NCI-H2107 treated with DMSO at 0.1 percent for 48 hours (cell line): ENCODE results near the gene CDKL2.
"Not testable (repeated sequence)": the region's sequence is repeated elsewhere in the genome, so short reads cannot be mapped to it uniquely, and the experiment has no call there.

Source experiments
- DNase-seq: peaks from one replicate; lab custom pipeline; 2025; ENCODE audit not compliant: unreplicated experiment; lab: John Stamatoyannopoulos, UW

Gene CDKL2

GRCh38 chr4:75555294-75556164 lies 74.8 kb downstream of the CDKL2 start, which contains the start of gene ODAPH:
ODAPH (plus strand) TSS chr4:75556066; CDS start chr4:75556083, 17 bp downstream.
- DNase-seq: no peak

GRCh38 chr4:75552452-75552851 lies 77.9 kb downstream of the CDKL2 start:
- DNase-seq: no peak

GRCh38 chr4:75549019-75549418 lies 81.3 kb downstream of the CDKL2 start:
- DNase-seq: no peak

- DNase-seq: no peak
Measured at GRCh38 chr4:75547647-75548387, 82.5 kb downstream of the CDKL2 start.

GRCh38 chr4:75545526-75545925 lies 84.8 kb downstream of the CDKL2 start:
- DNase-seq: no peak

- DNase-seq: no peak
Measured at GRCh38 chr4:75544870-75545269, 85.5 kb downstream of the CDKL2 start.

GRCh38 chr4:75544220-75544619 lies 86.1 kb downstream of the CDKL2 start:
- not testable (repeated sequence) for DNase-seq

- no peak for DNase-seq
Measured at GRCh38 chr4:75542824-75543223, 87.5 kb downstream of the CDKL2 start.

GRCh38 chr4:75537308-75537707 lies 93.0 kb downstream of the CDKL2 start:
- DNase-seq: not testable (repeated sequence)

GRCh38 chr4:75533926-75534325 lies 96.4 kb downstream of the CDKL2 start:
- DNase-seq: not testable (repeated sequence)

GRCh38 chr4:75533339-75533887 lies 96.9 kb downstream of the CDKL2 start:
- DNase-seq: not testable (repeated sequence)

GRCh38 chr4:75531536-75532143 lies 98.7 kb downstream of the CDKL2 start:
- DNase-seq: not testable (repeated sequence)

GRCh38 chr4:75530556-75531322 lies 99.6 kb downstream of the CDKL2 start:
- DNase-seq: no peak
